ENCODE measurements around the gene MAS1L.

The MAS1L gene

DNA sequence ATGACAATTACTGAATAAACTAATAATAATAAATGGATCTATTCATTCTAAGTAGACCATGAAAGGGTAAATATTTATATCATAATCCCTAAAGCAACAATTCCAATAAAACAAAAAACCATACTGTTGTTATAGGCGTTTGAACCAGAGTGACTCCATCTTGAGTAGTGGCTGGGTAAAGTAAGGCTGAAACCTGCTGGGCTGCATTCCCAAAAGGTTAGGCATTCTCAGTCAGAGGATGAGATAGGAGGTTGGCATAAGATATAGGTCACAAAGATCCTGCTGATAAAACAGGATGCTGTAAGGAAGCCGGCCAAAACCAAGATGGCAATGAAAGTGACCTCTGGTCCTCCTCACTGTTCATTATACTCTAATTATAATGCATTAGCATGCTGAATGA, 22.5 kb downstream of the MAS1L start:
- Histone ChIP-seq H3K79me2 (ENCODE audit: low read length) (no peaks in the 10 kb centered on the region), H2AFZ (ENCODE audit: low read depth, low read length) (no peak overlapping the region), H3K27me3 (ENCODE audit: low read depth, low read length) (no peaks in the 10 kb centered on the region), H3K4me2 (ENCODE audit: low read length) (no peak overlapping the region), H4K20me1 (ENCODE audit: insufficient read depth, low read length) (no peaks in the 10 kb centered on the region), H3K4me1 (ENCODE audit: low read length) (peaks cover 7% of the 10 kb centered on the region; the same call in 1 of the 2 replicates), H3K9ac (ENCODE audit: low read length) (no peak overlapping the region), H3K27ac (ENCODE audit: low read length) (no peak overlapping the region), H3K4me3 (ENCODE audit: low read length) (no peak overlapping the region), H3K36me3 (replicated peaks; ENCODE audit: low read depth, low read length) (no peaks in the 10 kb centered on the region), H3K9me3 (ENCODE audit: insufficient read depth, low read length) (no peaks in the 10 kb centered on the region)
- no peak for TF ChIP-seq EZH2phosphoT487 (IDR thresholded peaks at IDR 0.05; ENCODE audit: low read depth)
- TF ChIP-seq, protein P1, sequence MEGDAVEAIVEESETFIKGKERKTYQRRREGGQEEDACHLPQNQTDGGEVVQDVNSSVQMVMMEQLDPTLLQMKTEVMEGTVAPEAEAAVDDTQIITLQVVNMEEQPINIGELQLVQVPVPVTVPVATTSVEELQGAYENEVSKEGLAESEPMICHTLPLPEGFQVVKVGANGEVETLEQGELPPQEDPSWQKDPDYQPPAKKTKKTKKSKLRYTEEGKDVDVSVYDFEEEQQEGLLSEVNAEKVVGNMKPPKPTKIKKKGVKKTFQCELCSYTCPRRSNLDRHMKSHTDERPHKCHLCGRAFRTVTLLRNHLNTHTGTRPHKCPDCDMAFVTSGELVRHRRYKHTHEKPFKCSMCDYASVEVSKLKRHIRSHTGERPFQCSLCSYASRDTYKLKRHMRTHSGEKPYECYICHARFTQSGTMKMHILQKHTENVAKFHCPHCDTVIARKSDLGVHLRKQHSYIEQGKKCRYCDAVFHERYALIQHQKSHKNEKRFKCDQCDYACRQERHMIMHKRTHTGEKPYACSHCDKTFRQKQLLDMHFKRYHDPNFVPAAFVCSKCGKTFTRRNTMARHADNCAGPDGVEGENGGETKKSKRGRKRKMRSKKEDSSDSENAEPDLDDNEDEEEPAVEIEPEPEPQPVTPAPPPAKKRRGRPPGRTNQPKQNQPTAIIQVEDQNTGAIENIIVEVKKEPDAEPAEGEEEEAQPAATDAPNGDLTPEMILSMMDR (IDR thresholded peaks at IDR 0.05; ENCODE audit: low read depth, low read length) = no peak

DNA sequence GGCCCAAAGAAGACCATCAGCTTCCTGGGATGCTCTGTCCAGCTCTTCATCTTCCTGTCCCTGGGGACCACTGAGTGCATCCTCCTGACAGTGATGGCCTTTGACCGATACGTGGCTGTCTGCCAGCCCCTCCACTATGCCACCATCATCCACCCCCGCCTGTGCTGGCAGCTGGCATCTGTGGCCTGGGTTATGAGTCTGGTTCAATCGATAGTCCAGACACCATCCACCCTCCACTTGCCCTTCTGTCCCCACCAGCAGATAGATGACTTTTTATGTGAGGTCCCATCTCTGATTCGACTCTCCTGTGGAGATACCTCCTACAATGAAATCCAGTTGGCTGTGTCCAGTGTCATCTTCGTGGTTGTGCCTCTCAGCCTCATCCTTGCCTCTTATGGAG, 25.7 kb downstream of the MAS1L start:
- H3K9ac ChIP-seq (ENCODE audit: low read length) = no peak overlapping the region
- H2AFZ ChIP-seq (ENCODE audit: low read depth, low read length) = no peak overlapping the region
- H3K79me2 ChIP-seq (ENCODE audit: low read length) = no peaks in the 10 kb centered on the region
- no peaks in the 10 kb centered on the region for H3K9me3 ChIP-seq (ENCODE audit: insufficient read depth, low read length)
- H3K27ac ChIP-seq (ENCODE audit: low read length) = no peak overlapping the region
- no peaks in the 10 kb centered on the region for H4K20me1 ChIP-seq (ENCODE audit: insufficient read depth, low read length)
- H3K4me1 ChIP-seq (ENCODE audit: low read length) = peaks cover 7% of the 10 kb centered on the region; the same call in 1 of the 2 replicates
- no peak overlapping the region for H3K4me2 ChIP-seq (ENCODE audit: low read length)
- no peak for TF ChIP-seq EZH2phosphoT487 (IDR thresholded peaks at IDR 0.05; ENCODE audit: low read depth)
- TF ChIP-seq, protein P1 (IDR thresholded peaks at IDR 0.05; ENCODE audit: low read depth, low read length) = no peak
- H3K36me3 ChIP-seq (replicated peaks; ENCODE audit: low read depth, low read length) = no peaks in the 10 kb centered on the region
- no peak overlapping the region for H3K4me3 ChIP-seq (ENCODE audit: low read length)
- no peaks in the 10 kb centered on the region for H3K27me3 ChIP-seq (ENCODE audit: low read depth, low read length)

GRCh38 chr6:29461021-29461814, 26.5 kb downstream of the MAS1L start:
- H3K4me3 ChIP-seq (ENCODE audit: low read length) = no peak overlapping the region
- H3K9me3 ChIP-seq (ENCODE audit: insufficient read depth, low read length) = no peaks in the 10 kb centered on the region
- no peak overlapping the region for H2AFZ ChIP-seq (ENCODE audit: low read depth, low read length)
- H3K9ac ChIP-seq (ENCODE audit: low read length) = no peak overlapping the region
- H4K20me1 ChIP-seq (ENCODE audit: insufficient read depth, low read length) = no peaks in the 10 kb centered on the region
- H3K36me3 ChIP-seq (replicated peaks; ENCODE audit: low read depth, low read length) = no peaks in the 10 kb centered on the region
- TF ChIP-seq, protein P1 (IDR thresholded peaks at IDR 0.05; ENCODE audit: low read depth, low read length) = no peak
- no peak overlapping the region for H3K4me2 ChIP-seq (ENCODE audit: low read length)
- no peaks in the 10 kb centered on the region for H3K79me2 ChIP-seq (ENCODE audit: low read length)
- no peaks in the 10 kb centered on the region for H3K27me3 ChIP-seq (ENCODE audit: low read depth, low read length)
- H3K27ac ChIP-seq (ENCODE audit: low read length) = no peak overlapping the region
- H3K4me1 ChIP-seq (ENCODE audit: low read length) = peaks cover 7% of the 10 kb centered on the region; the same call in 1 of the 2 replicates

DNA sequence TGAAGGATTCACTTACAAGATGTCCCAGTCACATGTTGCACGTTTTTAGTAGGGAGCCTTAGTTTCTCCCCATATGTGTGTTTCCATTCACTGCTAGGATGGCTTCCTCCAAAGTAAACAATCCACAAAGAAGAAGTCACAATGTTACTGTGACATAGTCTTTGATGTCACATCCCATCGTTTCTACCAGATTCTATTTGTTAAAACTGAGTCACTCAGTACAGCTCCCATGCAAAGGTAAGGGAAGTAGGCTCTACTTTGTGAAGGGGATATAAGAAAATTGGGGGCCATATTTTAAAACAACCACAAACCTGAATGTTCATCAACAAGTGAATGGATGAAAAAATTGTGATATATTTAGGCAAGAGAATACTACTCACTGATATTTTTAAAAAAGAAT, 30.8 kb downstream of the MAS1L start, which contains the start of the genes OR11A1 and OR2H1:
TSS of gene OR11A1 (minus strand) at position 101 of the 400 bp plus-strand sequence. CDS start 29,430 bp downstream, outside the sequence.
TSS of gene OR2H1 (plus strand) at position 185 of the 400 bp plus-strand sequence. CDS start 4,615 bp downstream, outside the sequence.
- no peak within 1 kb of the TSS for H3K4me3 ChIP-seq (ENCODE audit: low read length)
- H3K79me2 ChIP-seq (ENCODE audit: low read length) = no peaks in the 10 kb centered on the region
- no peak within 1 kb of the TSS for H3K4me2 ChIP-seq (ENCODE audit: low read length)
- no peaks in the 10 kb centered on the region for H3K4me1 ChIP-seq (ENCODE audit: low read length)
- H4K20me1 ChIP-seq (ENCODE audit: insufficient read depth, low read length) = no peaks in the 10 kb centered on the region
- no peak within 1 kb of the TSS for H3K27ac ChIP-seq (ENCODE audit: low read length)
- no peak within 1 kb of the TSS for H2AFZ ChIP-seq (ENCODE audit: low read depth, low read length)
- no peak within 1 kb of the TSS for H3K9ac ChIP-seq (ENCODE audit: low read length)
- H3K9me3 ChIP-seq (ENCODE audit: insufficient read depth, low read length) = no peaks in the 10 kb centered on the region
- H3K27me3 ChIP-seq (ENCODE audit: low read depth, low read length) = no peaks in the 10 kb centered on the region
- no peaks in the 10 kb centered on the region for H3K36me3 ChIP-seq (replicated peaks; ENCODE audit: low read depth, low read length)
- TF ChIP-seq, protein P1 (IDR thresholded peaks at IDR 0.05; ENCODE audit: low read depth, low read length) = no peak
- no peak for TF ChIP-seq EZH2phosphoT487 (IDR thresholded peaks at IDR 0.05; ENCODE audit: low read depth)

Data from OCI-LY3 (cell line).